ENCODE data around the gene CNOT6.

CNOT6 gene

DNA sequence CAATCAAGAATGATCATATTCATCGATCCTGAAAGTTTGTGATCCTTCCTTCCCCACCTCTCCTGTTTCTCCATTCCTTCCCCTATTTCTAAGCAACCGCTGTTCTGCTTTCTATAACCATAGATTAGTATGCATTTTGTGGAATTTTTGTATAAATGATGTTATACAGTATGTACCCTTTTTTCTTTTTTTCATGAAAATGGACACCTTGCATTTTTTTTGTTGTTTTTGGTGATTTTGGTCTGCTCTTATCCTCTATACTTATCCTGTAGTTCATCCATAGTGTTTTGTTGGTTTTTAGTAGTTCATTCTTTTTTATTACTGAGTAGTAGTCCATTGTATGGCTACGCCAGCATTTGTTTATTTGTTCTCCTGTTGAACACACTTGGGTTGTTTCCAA lies 51.1 kb downstream of the CNOT6 start:
- DNase-seq (ENCODE audit: low read depth in 2 of 2): no peak
- TF ChIP-seq, protein P1, sequence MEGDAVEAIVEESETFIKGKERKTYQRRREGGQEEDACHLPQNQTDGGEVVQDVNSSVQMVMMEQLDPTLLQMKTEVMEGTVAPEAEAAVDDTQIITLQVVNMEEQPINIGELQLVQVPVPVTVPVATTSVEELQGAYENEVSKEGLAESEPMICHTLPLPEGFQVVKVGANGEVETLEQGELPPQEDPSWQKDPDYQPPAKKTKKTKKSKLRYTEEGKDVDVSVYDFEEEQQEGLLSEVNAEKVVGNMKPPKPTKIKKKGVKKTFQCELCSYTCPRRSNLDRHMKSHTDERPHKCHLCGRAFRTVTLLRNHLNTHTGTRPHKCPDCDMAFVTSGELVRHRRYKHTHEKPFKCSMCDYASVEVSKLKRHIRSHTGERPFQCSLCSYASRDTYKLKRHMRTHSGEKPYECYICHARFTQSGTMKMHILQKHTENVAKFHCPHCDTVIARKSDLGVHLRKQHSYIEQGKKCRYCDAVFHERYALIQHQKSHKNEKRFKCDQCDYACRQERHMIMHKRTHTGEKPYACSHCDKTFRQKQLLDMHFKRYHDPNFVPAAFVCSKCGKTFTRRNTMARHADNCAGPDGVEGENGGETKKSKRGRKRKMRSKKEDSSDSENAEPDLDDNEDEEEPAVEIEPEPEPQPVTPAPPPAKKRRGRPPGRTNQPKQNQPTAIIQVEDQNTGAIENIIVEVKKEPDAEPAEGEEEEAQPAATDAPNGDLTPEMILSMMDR (IDR thresholded peaks at IDR 0.05; ENCODE audit: low read depth, low read length): no peak

DNA sequence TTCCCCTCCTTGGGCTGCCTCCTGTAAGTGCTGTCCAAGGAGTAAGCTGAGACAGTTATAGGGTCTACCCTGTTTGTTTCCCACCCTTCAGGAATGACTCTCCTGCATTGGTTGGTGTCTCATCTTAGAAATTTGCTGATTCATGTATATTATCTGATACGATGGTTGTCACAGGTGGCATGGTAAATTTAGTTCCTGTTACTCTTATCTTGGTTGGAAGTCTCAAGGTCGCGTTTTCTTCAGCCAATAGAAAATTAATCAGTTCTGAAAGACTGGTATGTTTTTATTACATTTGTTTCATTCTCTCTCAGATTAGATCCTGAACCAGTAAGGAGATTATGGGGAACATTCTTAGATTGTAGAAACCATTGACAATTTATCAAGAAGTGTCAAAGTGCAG lies 54.4 kb downstream of the CNOT6 start:
- no peak for DNase-seq (ENCODE audit: low read depth in 2 of 2)
- no peak overlapping the region for H3K4me3 ChIP-seq (replicated peaks in 1 of 2; ENCODE audit: low read depth in 2 of 2, low read length in 2 of 2)
- TF ChIP-seq, protein P1 (IDR thresholded peaks at IDR 0.05; ENCODE audit: low read depth, low read length): no peak

More for the DNA sequence above, 51.1 kb downstream of the CNOT6 start:
- no peak overlapping the region for H3K4me3 ChIP-seq (replicated peaks in 1 of 2; ENCODE audit: low read depth in 2 of 2, low read length in 2 of 2)

DNA sequence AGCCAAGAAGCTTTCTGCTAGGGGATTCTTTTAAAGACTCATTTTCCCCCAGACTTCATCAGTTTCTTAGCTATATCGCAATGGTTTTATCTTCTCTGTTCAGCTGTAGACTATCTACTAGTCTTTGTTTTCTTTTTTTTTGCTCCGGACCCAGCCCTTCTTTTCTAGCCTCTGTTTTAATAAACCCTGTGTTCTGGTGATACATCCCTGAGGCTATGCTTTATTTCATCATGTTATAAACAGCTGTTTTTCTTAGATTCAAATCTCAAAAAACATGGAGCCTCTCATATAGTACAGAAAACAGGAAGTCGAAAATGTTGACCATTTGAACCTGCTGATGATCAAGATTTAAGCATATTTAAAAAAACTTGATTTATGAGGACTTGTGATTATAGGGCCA lies 59.4 kb downstream of the CNOT6 start:
- TF ChIP-seq, protein P1 (IDR thresholded peaks at IDR 0.05; ENCODE audit: low read depth, low read length): no peak
- DNase-seq (ENCODE audit: low read depth in 2 of 2): no peak
- no peak overlapping the region for H3K4me3 ChIP-seq (replicated peaks in 1 of 2; ENCODE audit: low read depth in 2 of 2, low read length in 2 of 2)

DNA sequence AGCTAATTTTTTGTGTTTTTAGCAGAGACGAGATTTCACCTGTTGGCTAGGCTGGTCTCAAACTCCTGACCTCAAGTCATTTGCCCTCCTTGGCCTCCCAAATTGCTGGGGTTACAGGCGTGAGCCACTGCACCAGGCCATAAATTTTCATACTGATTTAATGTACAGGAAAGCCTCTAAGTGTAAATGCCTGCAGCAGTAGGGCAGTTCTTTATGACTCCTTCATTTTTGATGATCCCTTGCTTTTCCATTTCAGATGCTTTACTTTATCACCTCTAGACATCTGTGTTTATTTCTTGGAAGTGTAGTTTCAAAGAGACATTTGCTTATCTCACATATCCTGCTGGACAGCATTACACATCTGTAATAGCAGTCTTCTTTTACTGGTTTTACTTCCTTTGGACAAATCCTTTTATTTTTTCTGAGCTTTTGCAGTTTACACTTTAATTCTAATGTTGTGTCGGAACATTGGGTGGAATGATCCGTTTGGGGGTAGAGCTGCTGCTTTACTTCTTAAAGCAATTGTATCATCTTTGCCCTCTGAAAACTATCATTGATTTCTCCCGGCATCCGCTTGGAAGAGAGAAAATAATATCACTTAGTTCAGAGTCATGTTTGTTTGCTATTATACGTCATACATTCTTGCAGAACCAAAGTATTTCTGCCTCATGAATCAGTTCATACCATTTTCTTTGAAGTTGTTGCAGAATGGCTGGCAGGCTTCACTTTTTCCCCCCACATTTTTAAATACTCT lies 61.2 kb downstream of the CNOT6 start:
- DNase-seq (ENCODE audit: low read depth in 2 of 2): peak in 1 of 2 donors; percentile 7
- TF ChIP-seq, protein P1 (IDR thresholded peaks at IDR 0.05; ENCODE audit: low read depth, low read length): no peak
- H3K4me3 ChIP-seq (replicated peaks in 1 of 2; ENCODE audit: low read depth in 2 of 2, low read length in 2 of 2): no peak overlapping the region

DNA sequence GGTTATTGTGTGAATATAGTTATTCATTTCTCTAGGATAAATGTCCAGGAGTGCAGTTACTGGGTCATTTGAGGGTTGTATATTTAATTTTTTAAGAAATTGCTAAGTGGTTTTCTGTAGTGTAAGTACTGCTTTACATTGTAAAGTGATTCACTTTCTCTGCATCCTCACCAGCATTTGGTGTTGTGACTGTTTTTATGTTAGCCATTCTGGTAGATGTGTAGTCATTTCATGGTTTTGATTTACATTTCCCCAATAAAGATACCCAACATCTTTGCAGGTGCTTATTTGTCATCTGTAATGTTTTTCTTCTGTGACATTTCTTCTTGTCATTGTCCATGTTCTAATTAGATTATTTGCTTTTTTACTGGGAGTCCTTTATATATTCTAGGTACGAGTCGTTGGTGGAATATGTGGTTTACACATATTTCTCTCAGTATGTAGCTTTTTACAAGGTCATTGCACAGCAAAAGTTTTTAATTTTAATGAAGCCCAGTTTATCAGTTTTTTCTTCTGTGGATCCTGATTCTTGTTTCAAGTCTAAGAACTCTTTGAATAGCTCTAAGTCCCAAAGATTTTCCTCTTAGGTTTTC lies 63.1 kb downstream of the CNOT6 start:
- TF ChIP-seq, protein P1 (IDR thresholded peaks at IDR 0.05; ENCODE audit: low read depth, low read length): no peak
- DNase-seq (ENCODE audit: low read depth in 2 of 2): no peak
- no peak overlapping the region for H3K4me3 ChIP-seq (replicated peaks in 1 of 2; ENCODE audit: low read depth in 2 of 2, low read length in 2 of 2)

DNA sequence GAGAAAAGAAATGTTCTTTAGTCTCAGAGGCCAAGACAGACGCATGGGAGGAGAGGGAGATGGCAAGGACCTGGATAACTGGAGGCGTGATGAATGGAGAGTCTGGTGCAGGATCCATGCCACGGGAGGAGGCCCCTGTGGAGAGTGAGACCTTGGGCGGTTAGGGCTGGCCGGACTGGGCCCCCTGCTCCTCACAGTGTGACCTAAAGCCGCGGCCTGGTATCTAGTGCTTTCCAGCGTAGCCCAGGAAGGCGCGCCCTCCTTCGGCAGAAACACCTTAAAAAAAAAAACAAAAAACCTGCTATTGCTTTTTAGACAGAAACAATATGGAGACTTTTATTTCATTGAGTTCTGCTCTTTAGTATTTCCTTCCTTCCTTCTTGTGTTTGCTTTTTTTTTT lies 64.1 kb downstream of the CNOT6 start:
- TF ChIP-seq, protein P1 (IDR thresholded peaks at IDR 0.05; ENCODE audit: low read depth, low read length): no peak
- H3K4me3 ChIP-seq (replicated peaks in 1 of 2; ENCODE audit: low read depth in 2 of 2, low read length in 2 of 2): no peak overlapping the region
- no peak for DNase-seq (ENCODE audit: low read depth in 2 of 2)
